ENCODE measurements around the gene PNKD. TPM values are rescaled to one million over a fixed set of nuclear protein-coding genes. Genes with fewer than 3 reads are reported as not detected.

The PNKD gene
- total RNA-seq, 1 experiment from 2014 or later: 58.1 TPM

GRCh38 chr2:218266316-218266979 lies 3.9 kb upstream of the PNKD start:
- Histone ChIP-seq H3K4me2 (ENCODE audit: low read length) (no peak overlapping the region), H3K9me2 (ENCODE audit: insufficient read depth) (no peaks in the 10 kb centered on the region), H3K4me1 (ENCODE audit: control insufficient read depth in 1 of 2, insufficient read depth in 2 of 2, low read length in 2 of 2) (peaks cover 3 to 11% of the 10 kb centered on the region in 2 experiments), H3K27ac (ENCODE audit: low read depth, low read length) (no peak overlapping the region), H3K9me3 (ENCODE audit: control insufficient read depth in 1 of 2, insufficient read depth in 1 of 2, low read depth in 1 of 2, low read length in 2 of 2) (no peaks in the 10 kb centered on the region), H3K4me3 (replicated peaks in 1 of 2; ENCODE audit: low read depth in 1 of 2, low read length in 2 of 2) (no peak overlapping the region), H3K79me2 (ENCODE audit: insufficient read depth, low read length) (peaks cover 20% of the 10 kb centered on the region), H3K36me3 (ENCODE audit: control insufficient read depth in 1 of 2, insufficient read depth in 2 of 2, low read length in 2 of 2) (peaks cover 12 to 14% of the 10 kb centered on the region in 2 experiments; a peak in 3 of 4 replicates), H3K27me3 (ENCODE audit: insufficient read depth, low read length) (no peaks in the 10 kb centered on the region), H4K20me1 (ENCODE audit: insufficient read depth) (no peaks in the 10 kb centered on the region), H2AFZ (ENCODE audit: low read depth, low read length, poor library complexity, severe bottlenecking) (no peak overlapping the region), H3K9ac (ENCODE audit: low read length) (no peak overlapping the region)
- no TSS peak for BruUV-seq (replicated peaks)
- intact Hi-C loops (cut with micrococcal nuclease): no loop called here
- ChIA-PET POLR2A (no interaction called here), CTCF (no interaction called here), RAD21 (ENCODE audit: low non-redundant PET in 1 of 2, low total read pairs in 2 of 2, uncharacterized antibody in 2 of 2, unreplicated experiment in 2 of 2) (no interaction called here)
- TF ChIP-seq, protein P1, sequence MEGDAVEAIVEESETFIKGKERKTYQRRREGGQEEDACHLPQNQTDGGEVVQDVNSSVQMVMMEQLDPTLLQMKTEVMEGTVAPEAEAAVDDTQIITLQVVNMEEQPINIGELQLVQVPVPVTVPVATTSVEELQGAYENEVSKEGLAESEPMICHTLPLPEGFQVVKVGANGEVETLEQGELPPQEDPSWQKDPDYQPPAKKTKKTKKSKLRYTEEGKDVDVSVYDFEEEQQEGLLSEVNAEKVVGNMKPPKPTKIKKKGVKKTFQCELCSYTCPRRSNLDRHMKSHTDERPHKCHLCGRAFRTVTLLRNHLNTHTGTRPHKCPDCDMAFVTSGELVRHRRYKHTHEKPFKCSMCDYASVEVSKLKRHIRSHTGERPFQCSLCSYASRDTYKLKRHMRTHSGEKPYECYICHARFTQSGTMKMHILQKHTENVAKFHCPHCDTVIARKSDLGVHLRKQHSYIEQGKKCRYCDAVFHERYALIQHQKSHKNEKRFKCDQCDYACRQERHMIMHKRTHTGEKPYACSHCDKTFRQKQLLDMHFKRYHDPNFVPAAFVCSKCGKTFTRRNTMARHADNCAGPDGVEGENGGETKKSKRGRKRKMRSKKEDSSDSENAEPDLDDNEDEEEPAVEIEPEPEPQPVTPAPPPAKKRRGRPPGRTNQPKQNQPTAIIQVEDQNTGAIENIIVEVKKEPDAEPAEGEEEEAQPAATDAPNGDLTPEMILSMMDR (IDR thresholded peaks at IDR 0.05 in 2 of 3, conservative IDR thresholded peaks at IDR 0.05 in 1 of 3; ENCODE audit: borderline replicate concordance in 1 of 3, insufficient read depth in 1 of 3, low read depth in 2 of 3, low read length in 2 of 3): no peak
- ATAC-seq (no peak), DNase-seq (ENCODE audit: low read depth, low spot score) (no peak)

DNA sequence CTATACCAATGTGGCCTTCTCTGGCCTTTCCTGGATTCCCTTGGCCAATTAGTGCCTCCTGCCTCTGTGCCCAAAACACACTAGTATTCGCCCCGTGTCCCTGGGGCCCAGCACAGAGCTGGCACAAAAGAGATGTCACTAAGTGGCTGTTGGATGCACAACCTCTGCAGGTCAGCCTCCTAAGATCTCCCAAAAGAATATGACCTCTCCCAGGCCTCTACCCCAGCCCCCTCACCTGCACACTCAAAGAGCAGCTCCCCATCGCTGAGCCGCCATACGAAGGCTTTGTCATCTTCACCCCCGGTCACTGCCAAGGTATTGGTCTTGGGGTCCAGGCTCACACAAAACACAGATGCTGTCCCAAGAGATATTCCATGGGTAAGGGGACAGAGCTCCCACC lies 3.1 kb upstream of the PNKD start:
- Histone ChIP-seq H3K9ac (ENCODE audit: low read length) (no peak overlapping the region), H3K9me3 (ENCODE audit: control insufficient read depth in 1 of 2, insufficient read depth in 1 of 2, low read depth in 1 of 2, low read length in 2 of 2) (no peaks in the 10 kb centered on the region), H3K36me3 (ENCODE audit: control insufficient read depth in 1 of 2, insufficient read depth in 2 of 2, low read length in 2 of 2) (peaks cover 12 to 14% of the 10 kb centered on the region in 2 experiments; a peak in 3 of 4 replicates), H2AFZ (ENCODE audit: low read depth, low read length, poor library complexity, severe bottlenecking) (no peak overlapping the region), H3K27ac (ENCODE audit: low read depth, low read length) (no peak overlapping the region), H4K20me1 (ENCODE audit: insufficient read depth) (no peaks in the 10 kb centered on the region), H3K27me3 (ENCODE audit: insufficient read depth, low read length) (no peaks in the 10 kb centered on the region), H3K4me1 (ENCODE audit: control insufficient read depth in 1 of 2, insufficient read depth in 2 of 2, low read length in 2 of 2) (peaks cover 8 to 19% of the 10 kb centered on the region in 2 experiments), H3K4me3 (replicated peaks in 1 of 2; ENCODE audit: low read depth in 1 of 2, low read length in 2 of 2) (no peak overlapping the region), H3K9me2 (ENCODE audit: insufficient read depth) (no peaks in the 10 kb centered on the region), H3K4me2 (ENCODE audit: low read length) (no peak overlapping the region), H3K79me2 (ENCODE audit: insufficient read depth, low read length) (peaks cover 23% of the 10 kb centered on the region)
- DNase-seq (ENCODE audit: low read depth, low spot score) (no peak), ATAC-seq (no peak)
- POLR2A ChIA-PET: no interaction called here
- no TSS peak for BruUV-seq (replicated peaks)
- intact Hi-C loops (cut with micrococcal nuclease): no loop called here
- CTCF ChIA-PET: no interaction called here
- no peak for TF ChIP-seq POLR2AphosphoS5 (IDR thresholded peaks at IDR 0.05; ENCODE audit: low read depth, low read length)
- TF ChIP-seq POLR2A (IDR thresholded peaks at IDR 0.05; ENCODE audit: borderline replicate concordance, extremely low read depth, insufficient read depth, insufficient read length): no peak
- TF ChIP-seq FOSL1 (IDR thresholded peaks at IDR 0.05; ENCODE audit: low read depth): no peak
- no peak for TF ChIP-seq RAD21 (IDR thresholded peaks at IDR 0.05; ENCODE audit: low read depth)
- TF ChIP-seq, protein P1 (IDR thresholded peaks at IDR 0.05 in 2 of 3, conservative IDR thresholded peaks at IDR 0.05 in 1 of 3; ENCODE audit: borderline replicate concordance in 1 of 3, insufficient read depth in 1 of 3, low read depth in 2 of 3, low read length in 2 of 3): no peak
- TF ChIP-seq, protein P2, sequence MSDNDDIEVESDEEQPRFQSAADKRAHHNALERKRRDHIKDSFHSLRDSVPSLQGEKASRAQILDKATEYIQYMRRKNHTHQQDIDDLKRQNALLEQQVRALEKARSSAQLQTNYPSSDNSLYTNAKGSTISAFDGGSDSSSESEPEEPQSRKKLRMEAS (IDR thresholded peaks at IDR 0.05): no peak
- no peak for TF ChIP-seq SP1 (IDR thresholded peaks at IDR 0.05; ENCODE audit: low read depth)
- no peak for TF ChIP-seq ZBTB33 (IDR thresholded peaks at IDR 0.05; ENCODE audit: extremely low read depth, insufficient replicate concordance, low read length)
- no peak for TF ChIP-seq TCF7L2 (IDR thresholded peaks at IDR 0.05; ENCODE audit: borderline replicate concordance, extremely low read depth, insufficient read depth, insufficient read length)
- TF ChIP-seq EZH2phosphoT487 (IDR thresholded peaks at IDR 0.05; ENCODE audit: borderline replicate concordance): no peak
- no peak for TF ChIP-seq SIN3A (IDR thresholded peaks at IDR 0.05; ENCODE audit: low read depth)
- no peak for TF ChIP-seq ELF1 (IDR thresholded peaks at IDR 0.05; ENCODE audit: borderline replicate concordance, low read depth)
- TF ChIP-seq CBX3 (IDR thresholded peaks at IDR 0.05; ENCODE audit: low read depth): no peak
- RAD21 ChIA-PET (ENCODE audit: low non-redundant PET in 1 of 2, low total read pairs in 2 of 2, uncharacterized antibody in 2 of 2, unreplicated experiment in 2 of 2): no interaction called here
